NCI-H748 (cell line): ENCODE data around the gene XAGE2.
"Not testable (repeated sequence)": the region's sequence is repeated elsewhere in the genome, so short reads cannot be mapped to it uniquely, and the experiment has no call there.

ENCODE experiments used
- DNase-seq: peaks from one replicate; lab custom pipeline; 2025; ENCODE audit not compliant: unreplicated experiment; lab: John Stamatoyannopoulos, UW

Gene XAGE2

GRCh38 chrX:52368368-52369055 is at the start of gene XAGE2:
Gene XAGE2 (plus strand): TSS chrX:52369021. CDS start chrX:52370015, 994 bp downstream.
- no peak for DNase-seq

GRCh38 chrX:52337410-52337809 is 31.4 kb upstream of the XAGE2 start:
- no peak for DNase-seq

- DNase-seq, result no peak
Measured at GRCh38 chrX:52341493-52341892, 27.3 kb upstream of the XAGE2 start.

- not testable (repeated sequence) for DNase-seq
Measured at GRCh38 chrX:52343131-52343530, 25.7 kb upstream of the XAGE2 start.

GRCh38 chrX:52345402-52345801 is 23.4 kb upstream of the XAGE2 start:
- peak; percentile 13 for DNase-seq

- DNase-seq, result no peak
Measured at GRCh38 chrX:52346174-52347165, 22.4 kb upstream of the XAGE2 start.

- no peak for DNase-seq
Measured at GRCh38 chrX:52349681-52350080, 19.1 kb upstream of the XAGE2 start.

GRCh38 chrX:52352551-52352950 is 16.3 kb upstream of the XAGE2 start:
- DNase-seq, result no peak

GRCh38 chrX:52353838-52354237 is 15.0 kb upstream of the XAGE2 start:
- DNase-seq, result no peak

- no peak for DNase-seq
Measured at GRCh38 chrX:52355108-52355507, 13.7 kb upstream of the XAGE2 start.

GRCh38 chrX:52359614-52360232 is 9.1 kb upstream of the XAGE2 start:
- DNase-seq, result no peak

- DNase-seq, result no peak
Measured at GRCh38 chrX:52361941-52362340, 6.9 kb upstream of the XAGE2 start.

GRCh38 chrX:52363247-52363883 is 5.5 kb upstream of the XAGE2 start:
- DNase-seq, result peak; percentile 0

- DNase-seq, result no peak
Measured at GRCh38 chrX:52378870-52379269, 10.0 kb downstream of the XAGE2 start.

GRCh38 chrX:52380993-52381392 is 12.2 kb downstream of the XAGE2 start:
- DNase-seq, result no peak

- DNase-seq, result no peak
Measured at GRCh38 chrX:52410439-52411394, 41.9 kb downstream of the XAGE2 start.

GRCh38 chrX:52415304-52415703 is 46.5 kb downstream of the XAGE2 start:
- DNase-seq, result no peak

GRCh38 chrX:52416816-52417215 is 48.0 kb downstream of the XAGE2 start:
- no peak for DNase-seq

- no peak for DNase-seq
Measured at GRCh38 chrX:52420824-52421443, 52.1 kb downstream of the XAGE2 start.

- no peak for DNase-seq
Measured at GRCh38 chrX:52422884-52423283, 54.1 kb downstream of the XAGE2 start.
